ENCODE data around the gene NEK1.

- TF ChIP-seq EZH2 (IDR thresholded peaks at IDR 0.05; ENCODE audit: low read length) (no peak), CTCF (optimal IDR thresholded peaks at IDR 0.05 in 1 of 3, IDR thresholded peaks at IDR 0.05 in 1 of 3, conservative IDR thresholded peaks at IDR 0.05 in 1 of 3; ENCODE audit: extremely low read depth in 1 of 3, insufficient read depth in 2 of 3, low read length in 3 of 3) (no peak)
These were observed 43.0 kb upstream of the NEK1 start for GRCh38 chr4:169655401-169655800.

All from keratinocyte (primary cell).